Right atrium auricular region (tissue), 2 donors: Measurements from ENCODE around the gene INS. TPM values are rescaled to one million over a fixed set of nuclear protein-coding genes. Genes with fewer than 3 reads are reported as not detected.
A peak's percentile ranks its signal among the peaks of the same experiment; 100 is the strongest.

Source experiments
- DNase-seq: peaks from one replicate; pipeline ENCODE4 v3.0.0-alpha.2; 2019; ENCODE audit warnings: low spot score
- H3K27ac ChIP-seq, 2 donors: fragments of 200-600 bp; sonication (generic); 1 replicate in 1 of 2; 2 replicates in 1 of 2; pipeline ENCODE4 v1.5.1; 2016 to 2019
- H3K27me3 ChIP-seq, 2 donors: fragments of 200-600 bp; sonication (generic); one replicate each; pipeline versions ENCODE4 v1.5.1 to v1.6.0; 2017 to 2019
- H3K36me3 ChIP-seq: fragments of 200-600 bp; sonication (generic); one replicate; pipeline ENCODE4 v1.5.1; 2016
- H3K4me1 ChIP-seq, 2 donors: fragments of 200-600 bp; sonication (generic); one replicate each; pipeline versions ENCODE4 v1.5.1 to v1.6.0; 2017 to 2019
- H3K4me3 ChIP-seq, 2 donors: fragments of 200-600 bp; sonication (generic); 1 replicate in 1 of 2; 2 replicates in 1 of 2; pipeline ENCODE4 v1.5.1; 2017 to 2019; ENCODE audit warnings: mild to moderate bottlenecking in 1 of 2, moderate library complexity in 1 of 2
- H3K9me3 ChIP-seq, 2 donors: fragments of 200-600 bp; sonication (generic); one replicate each; pipeline ENCODE4 v1.5.1; 2019
- CTCF ChIP-seq, 2 donors: fragments of 200-600 bp; sonication (generic); IDR thresholded peaks; one replicate each; pipeline ENCODE4 v1.5.1; 2019; ENCODE audit warnings: antibody characterized with exemption in 2 of 2
- total RNA-seq, 2 donors: library from RNA; depleted of rRNA; stranded (reverse); fragments of >200 nt; gene quantifications; one replicate each; pipeline ENCODE4 v1.1.0, GENCODE V29; 2016

The INS gene
- total RNA-seq, 2 donors from 2014 or later: not detected

GRCh38 chr11:2200536-2200935 lies 39.5 kb upstream of the INS start:
- Histone ChIP-seq H3K27me3 (no peaks in the 10 kb centered on the region), H3K4me3 (no peak overlapping the region), H3K27ac (no peak overlapping the region), H3K4me1 (no peaks in the 10 kb centered on the region), H3K36me3 (no peaks in the 10 kb centered on the region), H3K9me3 (no peaks in the 10 kb centered on the region)
- no peak for TF ChIP-seq CTCF (IDR thresholded peaks at IDR 0.05)
- no peak for DNase-seq

GRCh38 chr11:2199466-2200341 lies 38.7 kb upstream of the INS start:
- TF ChIP-seq CTCF (IDR thresholded peaks at IDR 0.05): no peak
- no peaks in the 10 kb centered on the region for H3K4me1 ChIP-seq
- H3K27me3 ChIP-seq: no peaks in the 10 kb centered on the region
- no peaks in the 10 kb centered on the region for H3K9me3 ChIP-seq
- no peak overlapping the region for H3K27ac ChIP-seq
- no peaks in the 10 kb centered on the region for H3K36me3 ChIP-seq
- DNase-seq: no peak
- no peak overlapping the region for H3K4me3 ChIP-seq

- no peaks in the 10 kb centered on the region for H3K9me3 ChIP-seq
- H3K4me1 ChIP-seq: no peaks in the 10 kb centered on the region
- H3K4me3 ChIP-seq: no peak overlapping the region
- H3K27ac ChIP-seq: no peak overlapping the region
- DNase-seq: no peak
- TF ChIP-seq CTCF (IDR thresholded peaks at IDR 0.05): no peak
- H3K36me3 ChIP-seq: no peaks in the 10 kb centered on the region
- no peaks in the 10 kb centered on the region for H3K27me3 ChIP-seq
Measured at GRCh38 chr11:2198621-2199365, 37.8 kb upstream of the INS start.

- no peak for TF ChIP-seq CTCF (IDR thresholded peaks at IDR 0.05)
- no peak overlapping the region for H3K4me3 ChIP-seq
- no peak overlapping the region for H3K27ac ChIP-seq
- H3K36me3 ChIP-seq: no peaks in the 10 kb centered on the region
- H3K4me1 ChIP-seq: no peaks in the 10 kb centered on the region
- H3K27me3 ChIP-seq: no peaks in the 10 kb centered on the region
- no peaks in the 10 kb centered on the region for H3K9me3 ChIP-seq
- no peak for DNase-seq
Measured at GRCh38 chr11:2197771-2198520, 36.9 kb upstream of the INS start.

- H3K4me1 ChIP-seq: no peaks in the 10 kb centered on the region
- no peaks in the 10 kb centered on the region for H3K9me3 ChIP-seq
- H3K27me3 ChIP-seq: no peaks in the 10 kb centered on the region
- DNase-seq: peak; percentile 63
- no peak overlapping the region for H3K27ac ChIP-seq
- no peak overlapping the region for H3K4me3 ChIP-seq
- TF ChIP-seq CTCF (IDR thresholded peaks at IDR 0.05): peak; percentile 62 to 89
- no peaks in the 10 kb centered on the region for H3K36me3 ChIP-seq
Measured at GRCh38 chr11:2196970-2197770, 36.2 kb upstream of the INS start.
